ENCODE data around the gene SYDE2.
"Not testable (repeated sequence)": the region's sequence is repeated elsewhere in the genome, so short reads cannot be mapped to it uniquely, and the experiment has no call there.

SYDE2 gene, protein sequence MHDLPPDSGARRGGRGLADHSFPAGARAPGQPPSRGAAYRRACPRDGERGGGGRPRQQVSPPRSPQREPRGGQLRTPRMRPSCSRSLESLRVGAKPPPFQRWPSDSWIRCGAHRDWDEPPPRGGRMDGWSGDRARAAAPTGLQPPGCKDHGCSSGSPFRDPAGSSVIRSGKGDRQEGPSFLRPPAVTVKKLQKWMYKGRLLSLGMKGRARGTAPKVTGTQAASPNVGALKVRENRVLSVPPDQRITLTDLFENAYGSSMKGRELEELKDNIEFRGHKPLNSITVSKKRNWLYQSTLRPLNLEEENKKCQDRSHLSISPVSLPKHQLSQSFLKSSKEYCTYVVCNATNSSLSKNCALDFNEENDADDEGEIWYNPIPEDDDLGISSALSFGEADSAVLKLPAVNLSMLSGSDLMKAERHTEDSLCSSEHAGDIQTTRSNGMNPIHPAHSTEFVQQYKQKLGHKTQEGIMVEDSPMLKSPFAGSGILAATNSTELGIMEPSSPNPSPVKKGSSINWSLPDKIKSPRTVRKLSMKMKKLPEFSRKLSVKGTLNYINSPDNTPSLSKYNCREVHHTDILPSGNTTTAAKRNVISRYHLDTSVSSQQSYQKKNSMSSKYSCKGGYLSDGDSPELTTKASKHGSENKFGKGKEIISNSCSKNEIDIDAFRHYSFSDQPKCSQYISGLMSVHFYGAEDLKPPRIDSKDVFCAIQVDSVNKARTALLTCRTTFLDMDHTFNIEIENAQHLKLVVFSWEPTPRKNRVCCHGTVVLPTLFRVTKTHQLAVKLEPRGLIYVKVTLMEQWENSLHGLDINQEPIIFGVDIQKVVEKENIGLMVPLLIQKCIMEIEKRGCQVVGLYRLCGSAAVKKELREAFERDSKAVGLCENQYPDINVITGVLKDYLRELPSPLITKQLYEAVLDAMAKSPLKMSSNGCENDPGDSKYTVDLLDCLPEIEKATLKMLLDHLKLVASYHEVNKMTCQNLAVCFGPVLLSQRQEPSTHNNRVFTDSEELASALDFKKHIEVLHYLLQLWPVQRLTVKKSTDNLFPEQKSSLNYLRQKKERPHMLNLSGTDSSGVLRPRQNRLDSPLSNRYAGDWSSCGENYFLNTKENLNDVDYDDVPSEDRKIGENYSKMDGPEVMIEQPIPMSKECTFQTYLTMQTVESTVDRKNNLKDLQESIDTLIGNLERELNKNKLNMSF

DNA sequence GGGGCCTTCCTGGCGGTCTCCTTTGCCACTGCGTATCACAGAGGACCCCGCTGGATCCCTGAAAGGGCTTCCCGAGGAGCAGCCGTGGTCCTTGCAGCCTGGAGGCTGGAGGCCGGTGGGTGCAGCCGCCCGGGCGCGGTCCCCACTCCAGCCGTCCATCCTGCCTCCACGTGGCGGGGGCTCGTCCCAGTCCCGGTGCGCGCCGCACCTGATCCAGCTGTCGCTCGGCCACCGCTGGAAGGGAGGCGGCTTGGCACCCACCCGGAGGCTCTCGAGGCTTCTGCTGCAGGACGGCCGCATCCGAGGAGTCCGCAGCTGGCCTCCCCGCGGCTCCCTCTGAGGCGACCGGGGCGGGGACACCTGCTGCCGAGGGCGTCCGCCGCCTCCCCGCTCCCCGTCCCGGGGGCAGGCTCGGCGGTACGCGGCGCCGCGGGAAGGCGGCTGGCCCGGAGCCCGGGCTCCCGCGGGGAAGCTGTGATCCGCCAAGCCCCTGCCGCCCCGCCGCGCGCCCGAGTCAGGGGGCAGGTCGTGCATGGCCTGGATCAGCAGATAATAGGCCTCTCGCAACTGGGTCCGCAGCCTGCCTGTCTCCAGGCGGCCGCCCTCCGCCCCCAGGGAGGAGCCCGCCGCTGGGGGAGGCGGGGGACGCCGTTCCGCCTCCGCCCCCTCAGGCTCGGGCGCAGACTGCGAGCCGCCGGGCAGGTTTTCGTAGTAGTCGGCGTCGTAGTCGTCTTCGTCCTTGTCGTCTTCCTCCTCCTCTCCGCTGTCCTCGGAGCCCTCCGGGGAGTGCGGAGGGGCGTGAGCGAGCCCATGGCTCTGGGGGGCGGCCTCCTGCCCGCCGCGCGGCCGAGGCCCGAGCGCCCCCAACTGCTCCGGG is at the start of gene SYDE2:
SYDE2 (minus strand) TSS at position 554 of the 877 bp plus-strand sequence; CDS start at position 534, 20 bp downstream.
- FAIRE-seq, result no peak

GRCh38 chr1:85249042-85249441 is 48.2 kb upstream of the SYDE2 start:
- not testable (repeated sequence) for FAIRE-seq

DNA sequence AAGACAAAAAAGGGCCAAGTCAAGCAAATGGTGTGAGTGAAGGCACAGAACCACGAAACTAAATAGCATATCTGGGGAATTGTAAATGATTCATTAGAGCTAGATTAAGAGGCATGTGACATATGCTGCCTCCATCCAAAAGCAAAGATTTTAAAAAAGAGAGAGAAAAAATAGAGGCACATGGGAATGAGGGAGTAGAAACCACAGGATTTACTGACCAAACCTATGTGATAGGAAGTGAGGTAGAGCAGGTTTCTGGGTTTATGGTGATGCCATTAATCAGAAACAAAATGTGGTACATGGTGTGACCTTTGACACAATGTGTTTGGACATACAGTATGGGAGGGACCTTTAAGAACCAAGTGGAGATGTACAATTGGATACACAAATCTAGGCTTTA is 45.1 kb upstream of the SYDE2 start:
- no peak for FAIRE-seq

GRCh38 chr1:85245456-85245855 is 44.6 kb upstream of the SYDE2 start:
- no peak for FAIRE-seq

- FAIRE-seq, result no peak
Measured at GRCh38 chr1:85244271-85245061, 43.6 kb upstream of the SYDE2 start.

DNA sequence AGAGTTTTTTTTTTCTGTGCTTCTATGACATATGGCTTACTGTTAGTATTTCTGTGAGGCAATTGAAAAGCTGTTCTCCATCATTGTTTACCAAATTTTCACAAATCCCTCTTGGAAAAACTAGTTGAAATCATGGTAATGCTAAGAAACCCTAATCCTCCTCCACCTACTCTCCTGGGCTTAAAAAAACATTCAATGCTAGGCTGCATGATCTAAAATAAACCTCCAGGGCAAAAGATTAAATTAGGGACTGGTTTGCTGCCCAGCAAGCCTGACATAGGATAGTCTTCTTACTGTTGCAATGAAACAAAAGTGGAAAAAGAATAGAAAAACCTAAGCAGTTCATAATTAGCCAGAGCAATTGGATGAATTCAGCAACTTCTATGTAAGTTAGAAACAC is 42.6 kb upstream of the SYDE2 start:
- peak; percentile 45 for FAIRE-seq

- no peak for FAIRE-seq
Measured at GRCh38 chr1:85240643-85241042, 39.8 kb upstream of the SYDE2 start.

- FAIRE-seq, result no peak
Measured at GRCh38 chr1:85240174-85240601, 39.4 kb upstream of the SYDE2 start.

DNA sequence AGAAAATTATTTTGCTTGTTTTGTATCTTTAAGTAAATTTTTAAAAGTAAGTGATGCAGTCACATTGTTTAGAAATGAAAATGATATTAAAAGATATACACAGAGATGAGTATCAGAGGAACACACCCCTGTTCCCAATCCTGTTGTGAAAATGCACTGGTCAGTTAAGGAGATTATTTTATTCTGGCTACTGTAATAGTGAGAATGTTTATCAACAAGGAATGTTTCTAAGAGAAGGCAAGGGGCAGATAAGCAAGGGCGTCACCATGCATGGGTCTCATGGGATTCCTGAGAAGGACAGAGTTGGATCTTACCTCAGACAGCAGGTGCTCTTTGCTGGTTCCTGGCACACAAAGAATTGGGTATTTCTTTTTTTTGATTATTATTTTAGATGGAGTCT is 36.8 kb upstream of the SYDE2 start:
- FAIRE-seq, result no peak

DNA sequence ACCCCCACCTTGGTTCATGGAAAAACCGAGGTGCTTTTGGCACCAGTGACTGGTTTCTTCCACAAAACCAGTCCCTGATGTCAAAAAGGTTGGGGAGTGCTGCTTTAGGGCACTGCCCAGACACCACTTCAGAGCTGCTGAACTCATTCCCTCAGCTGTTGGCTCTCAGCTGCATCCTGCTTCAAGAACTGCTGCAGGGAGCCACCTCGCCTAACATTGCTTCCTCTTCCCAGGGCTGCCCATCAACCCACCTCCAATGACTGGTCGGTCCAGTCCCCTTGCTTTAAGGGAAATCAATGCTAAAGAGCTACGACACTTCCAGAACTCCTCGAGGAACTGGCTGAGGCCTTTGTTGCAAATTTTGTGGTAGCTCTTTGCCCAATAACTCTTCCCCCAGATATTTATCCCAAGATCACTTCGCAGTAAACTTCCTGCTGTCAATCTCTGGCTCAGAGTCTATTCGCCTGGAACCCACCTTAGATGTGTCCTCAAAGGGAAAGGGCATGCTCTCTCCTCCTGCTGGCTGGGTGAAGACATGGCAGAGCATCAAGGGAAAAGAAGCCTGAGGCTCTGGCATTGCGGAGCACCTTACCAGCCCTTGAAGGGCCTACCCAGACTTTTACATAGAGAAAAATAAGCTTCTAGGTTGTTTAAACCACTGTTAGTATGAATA is 29.6 kb upstream of the SYDE2 start:
- FAIRE-seq, result no peak

- FAIRE-seq, result no peak
Measured at GRCh38 chr1:85229574-85230097, 28.8 kb upstream of the SYDE2 start.

GRCh38 chr1:85228972-85229371 is 28.2 kb upstream of the SYDE2 start:
- FAIRE-seq, result no peak

GRCh38 chr1:85225624-85226380 is 25.0 kb upstream of the SYDE2 start:
- no peak for FAIRE-seq

DNA sequence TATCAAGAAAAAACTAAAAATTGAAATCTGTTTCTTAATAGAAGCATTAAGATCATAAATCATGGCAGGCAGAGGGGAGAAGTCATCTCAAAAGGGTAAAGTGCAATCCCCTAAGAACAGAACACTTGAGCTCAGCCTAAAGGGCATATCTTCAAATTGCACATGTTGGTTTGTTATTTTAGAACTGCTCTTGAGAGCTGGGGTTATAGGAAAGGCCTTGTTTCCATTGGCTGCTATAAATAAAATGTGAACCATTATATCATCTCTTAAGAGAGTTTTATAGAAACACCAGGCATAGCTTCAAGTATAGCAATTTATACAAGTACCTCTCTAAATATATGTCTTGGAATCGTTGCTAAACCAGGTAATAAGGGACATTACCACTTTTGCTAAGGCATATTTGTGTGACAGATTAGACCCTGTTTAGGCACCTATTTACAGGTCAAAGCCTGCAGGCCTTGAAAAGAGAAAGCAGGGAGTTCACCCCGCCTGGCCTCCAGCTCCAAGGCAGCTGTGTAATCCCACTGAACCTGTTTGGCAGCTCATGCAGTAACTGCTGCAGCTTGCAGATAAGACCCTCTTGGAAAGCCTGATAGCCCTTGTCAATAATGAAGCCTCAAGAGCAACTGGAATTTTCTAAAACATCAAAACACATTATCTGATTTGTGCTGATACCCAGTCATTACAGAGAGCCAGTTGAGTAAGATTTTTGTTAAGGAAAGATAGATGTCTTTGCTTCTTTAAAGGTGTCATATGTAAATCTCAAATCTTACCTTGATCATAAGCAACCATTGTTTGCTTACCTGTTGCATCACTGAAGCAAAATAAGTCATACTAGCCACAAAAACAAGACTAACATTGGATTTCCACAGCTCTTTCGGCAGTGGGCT is 24.2 kb upstream of the SYDE2 start:
- no peak for FAIRE-seq

- FAIRE-seq, result no peak
Measured at GRCh38 chr1:85224295-85224694, 23.5 kb upstream of the SYDE2 start.

GRCh38 chr1:85223334-85223733 is 22.5 kb upstream of the SYDE2 start:
- no peak for FAIRE-seq

DNA sequence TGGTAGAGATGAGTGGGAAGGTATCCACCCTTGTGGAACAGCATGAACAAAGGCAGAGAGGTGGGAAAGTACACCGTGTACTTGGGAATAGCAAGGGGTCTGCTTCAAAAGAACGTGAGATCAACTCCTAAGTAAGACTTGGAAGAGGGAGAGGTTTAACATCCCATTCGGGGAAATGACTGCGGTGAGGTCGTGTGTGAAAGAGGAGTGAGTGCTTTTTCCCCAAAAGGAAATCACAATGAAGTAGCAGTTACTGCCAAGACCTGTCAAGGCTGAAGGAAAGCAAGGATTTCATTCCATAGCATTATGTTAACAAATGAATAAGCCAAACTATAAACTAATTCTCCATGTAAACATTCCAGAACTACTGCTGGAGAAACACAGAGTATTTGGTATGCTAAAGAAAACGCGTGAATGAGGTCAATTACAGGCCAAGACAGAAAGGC is 20.0 kb upstream of the SYDE2 start:
- FAIRE-seq, result no peak

GRCh38 chr1:85219853-85220610 is 19.2 kb upstream of the SYDE2 start:
- FAIRE-seq, result no peak
